OCI-LY7 (cell line): ENCODE data around the gene SSU72. TPM values are rescaled to one million over a fixed set of nuclear protein-coding genes. Genes with fewer than 3 reads are reported as not detected.

ENCODE experiments used
- BruUV-seq: library from RNA; stranded (reverse); fragments of 400-500 nt; replicated peaks from 2 replicates; lab custom pipeline; 2021; lab: Mats Ljungman, UMichigan
- CTCF ChIA-PET: fragments of 300-600 bp; sonication (Branson Sonifier 250); formaldehyde crosslinking; loops from one replicate; lab custom pipeline; 2022; ENCODE audit warnings: antibody characterized with exemption; ENCODE audit not compliant: unreplicated experiment; lab: Charles Lee
- POLR2A ChIA-PET: fragments of 300-600 bp; sonication (Branson Sonifier 250); formaldehyde crosslinking; loops from one replicate; lab custom pipeline; 2022; ENCODE audit warnings: antibody characterized with exemption; lab: Charles Lee
- DNase-seq: peaks from one replicate; pipeline ENCODE4 v3.0.0-alpha.2; 2015; ENCODE audit warnings: low spot score
- H2AFZ ChIP-seq: fragments of 200-600 bp; sonication (generic), shearing (Covaris generic); 2 replicates; pipeline ENCODE4 v1.6.1; 2014; ENCODE audit warnings: mild to moderate bottlenecking, antibody characterized with exemption, low read length, moderate library complexity
- H3K27ac ChIP-seq: fragments of 200-600 bp; sonication (generic); 2 replicates; pipeline ENCODE4 v1.5.1; 2014; ENCODE audit warnings: mixed run types, low read depth, mild to moderate bottlenecking, moderate library complexity, low read length, inconsistent platforms; ENCODE audit not compliant: poor library complexity, severe bottlenecking
- H3K36me3 ChIP-seq: fragments of 200-600 bp; sonication (generic); 2 replicates; pipeline ENCODE4 v1.6.1; 2014; ENCODE audit warnings: mild to moderate bottlenecking, antibody characterized with exemption, low read length, moderate library complexity, mixed read lengths; ENCODE audit not compliant: insufficient read depth
- H3K4me1 ChIP-seq: fragments of 200-600 bp; sonication (generic); 2 replicates; pipeline ENCODE4 v1.5.1; 2014; ENCODE audit warnings: mild to moderate bottlenecking, low read length; ENCODE audit not compliant: insufficient read depth, poor library complexity, severe bottlenecking
- H3K4me2 ChIP-seq: fragments of 200-600 bp; sonication (generic); 2 replicates; pipeline ENCODE4 v1.6.1; 2014; ENCODE audit warnings: mild to moderate bottlenecking, low read length
- H3K4me3 ChIP-seq: fragments of 200-600 bp; sonication (generic); 2 replicates; pipeline ENCODE4 v1.5.1; 2014; ENCODE audit warnings: mild to moderate bottlenecking, low read depth, low read length; ENCODE audit not compliant: poor library complexity, severe bottlenecking
- H3K79me2 ChIP-seq: fragments of 200-600 bp; sonication (generic); 2 replicates; pipeline ENCODE4 v1.6.1; 2016; ENCODE audit warnings: low read depth, mild to moderate bottlenecking, low read length, moderate library complexity, mixed read lengths; ENCODE audit not compliant: insufficient read depth
- H3K9me2 ChIP-seq: fragments of 200-600 bp; sonication (generic); 2 replicates; pipeline ENCODE4 v1.6.1; 2016; ENCODE audit warnings: mild to moderate bottlenecking, low read length, mixed read lengths; ENCODE audit not compliant: insufficient read depth
- H3K9me3 ChIP-seq: fragments of 200-600 bp; sonication (generic); 2 replicates; pipeline ENCODE4 v1.6.1; 2014; ENCODE audit warnings: mild to moderate bottlenecking, mixed run types, low read length, mixed read lengths
- H4K20me1 ChIP-seq: fragments of 200-600 bp; sonication (generic); 2 replicates; pipeline ENCODE4 v1.6.1; 2014; ENCODE audit warnings: mild to moderate bottlenecking, antibody characterized with exemption, low read length, moderate library complexity, mixed read lengths; ENCODE audit not compliant: insufficient read depth
- EZH2phosphoT487 ChIP-seq: fragments of 200-600 bp; sonication (generic); IDR thresholded peaks from 2 replicates; pipeline ENCODE4 v1.6.1; 2018; ENCODE audit warnings: low read depth, borderline replicate concordance, mild to moderate bottlenecking, mixed run types, antibody characterized with exemption, low read length, moderate library complexity, mixed read lengths
- intact Hi-C: fragments of 100-400 bp; cut with micrococcal nuclease; formaldehyde crosslinking; loops from one replicate; pipeline ENCODE4 v1.10.0; 2022; ENCODE audit not compliant: unreplicated experiment
- total RNA-seq, 2 experiments: library from RNA; depleted of rRNA in 1 of 2; stranded (reverse); fragments of >200 nt in 1 of 2; shearing (Covaris generic) in 1 of 2; gene quantifications; 2 replicates each; pipeline ENCODE4 v1.2.3, GENCODE V29; 2014 to 2022
- TF ChIP-seq, protein P1 (sequence below): fragments of 200-600 bp; sonication (generic); conservative IDR thresholded peaks from 2 replicates; pipeline ENCODE4 v1.5.1; 2014; ENCODE audit warnings: mild to moderate bottlenecking, antibody characterized with exemption, low read length, moderate library complexity, mixed read lengths

The SSU72 gene
- total RNA-seq, 2 experiments from 2014 or later = 97.7 to 149 TPM

DNA sequence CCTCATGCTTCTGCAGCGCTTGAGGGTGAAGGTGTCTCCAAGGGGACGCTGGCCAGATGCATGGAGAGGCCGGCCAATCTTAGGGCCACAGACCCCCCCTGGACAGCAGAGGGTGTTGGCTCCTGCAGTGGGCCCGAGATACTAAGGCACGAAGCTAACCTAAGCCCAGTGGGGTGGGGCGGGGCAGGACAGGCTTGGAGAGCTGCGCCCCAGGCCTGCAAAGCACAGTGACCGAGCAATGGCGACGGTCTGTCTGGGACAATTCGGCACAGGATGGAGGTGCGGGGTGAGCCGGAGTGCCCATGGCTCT lies 24.0 kb upstream of the SSU72 start:
- TF ChIP-seq, protein P1, sequence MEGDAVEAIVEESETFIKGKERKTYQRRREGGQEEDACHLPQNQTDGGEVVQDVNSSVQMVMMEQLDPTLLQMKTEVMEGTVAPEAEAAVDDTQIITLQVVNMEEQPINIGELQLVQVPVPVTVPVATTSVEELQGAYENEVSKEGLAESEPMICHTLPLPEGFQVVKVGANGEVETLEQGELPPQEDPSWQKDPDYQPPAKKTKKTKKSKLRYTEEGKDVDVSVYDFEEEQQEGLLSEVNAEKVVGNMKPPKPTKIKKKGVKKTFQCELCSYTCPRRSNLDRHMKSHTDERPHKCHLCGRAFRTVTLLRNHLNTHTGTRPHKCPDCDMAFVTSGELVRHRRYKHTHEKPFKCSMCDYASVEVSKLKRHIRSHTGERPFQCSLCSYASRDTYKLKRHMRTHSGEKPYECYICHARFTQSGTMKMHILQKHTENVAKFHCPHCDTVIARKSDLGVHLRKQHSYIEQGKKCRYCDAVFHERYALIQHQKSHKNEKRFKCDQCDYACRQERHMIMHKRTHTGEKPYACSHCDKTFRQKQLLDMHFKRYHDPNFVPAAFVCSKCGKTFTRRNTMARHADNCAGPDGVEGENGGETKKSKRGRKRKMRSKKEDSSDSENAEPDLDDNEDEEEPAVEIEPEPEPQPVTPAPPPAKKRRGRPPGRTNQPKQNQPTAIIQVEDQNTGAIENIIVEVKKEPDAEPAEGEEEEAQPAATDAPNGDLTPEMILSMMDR = no peak
- no peak for TF ChIP-seq EZH2phosphoT487
- H2AFZ ChIP-seq = no peak overlapping the region
- ChIA-PET CTCF (no interaction called here), POLR2A (no interaction called here)
- H3K4me3 ChIP-seq = no peak overlapping the region
- H3K36me3 ChIP-seq = no peaks in the 10 kb centered on the region
- H3K27ac ChIP-seq = no peak overlapping the region
- H3K9me3 ChIP-seq = no peaks in the 10 kb centered on the region
- H3K4me1 ChIP-seq = peaks cover 8% of the 10 kb centered on the region
- intact Hi-C loops = no loop called here
- H3K79me2 ChIP-seq = no peaks in the 10 kb centered on the region
- BruUV-seq = no TSS peak
- no peaks in the 10 kb centered on the region for H4K20me1 ChIP-seq
- no peaks in the 10 kb centered on the region for H3K9me2 ChIP-seq
- H3K4me2 ChIP-seq = no peak overlapping the region
- DNase-seq = no peak

GRCh38 chr1:1598051-1598719 lies 23.5 kb upstream of the SSU72 start:
- H3K4me3 ChIP-seq = no peak overlapping the region
- H4K20me1 ChIP-seq = no peaks in the 10 kb centered on the region
- no TSS peak for BruUV-seq
- DNase-seq = no peak
- H3K4me2 ChIP-seq = no peak overlapping the region
- peaks cover 8% of the 10 kb centered on the region for H3K4me1 ChIP-seq
- H3K36me3 ChIP-seq = no peaks in the 10 kb centered on the region
- H3K79me2 ChIP-seq = no peaks in the 10 kb centered on the region
- CTCF ChIA-PET = no interaction called here
- H3K27ac ChIP-seq = no peak overlapping the region
- no peaks in the 10 kb centered on the region for H3K9me3 ChIP-seq
- POLR2A ChIA-PET = no interaction called here
- intact Hi-C loops = no loop called here
- H3K9me2 ChIP-seq = no peaks in the 10 kb centered on the region
- TF ChIP-seq, protein P1 = no peak
- TF ChIP-seq EZH2phosphoT487 = no peak
- no peak overlapping the region for H2AFZ ChIP-seq

DNA sequence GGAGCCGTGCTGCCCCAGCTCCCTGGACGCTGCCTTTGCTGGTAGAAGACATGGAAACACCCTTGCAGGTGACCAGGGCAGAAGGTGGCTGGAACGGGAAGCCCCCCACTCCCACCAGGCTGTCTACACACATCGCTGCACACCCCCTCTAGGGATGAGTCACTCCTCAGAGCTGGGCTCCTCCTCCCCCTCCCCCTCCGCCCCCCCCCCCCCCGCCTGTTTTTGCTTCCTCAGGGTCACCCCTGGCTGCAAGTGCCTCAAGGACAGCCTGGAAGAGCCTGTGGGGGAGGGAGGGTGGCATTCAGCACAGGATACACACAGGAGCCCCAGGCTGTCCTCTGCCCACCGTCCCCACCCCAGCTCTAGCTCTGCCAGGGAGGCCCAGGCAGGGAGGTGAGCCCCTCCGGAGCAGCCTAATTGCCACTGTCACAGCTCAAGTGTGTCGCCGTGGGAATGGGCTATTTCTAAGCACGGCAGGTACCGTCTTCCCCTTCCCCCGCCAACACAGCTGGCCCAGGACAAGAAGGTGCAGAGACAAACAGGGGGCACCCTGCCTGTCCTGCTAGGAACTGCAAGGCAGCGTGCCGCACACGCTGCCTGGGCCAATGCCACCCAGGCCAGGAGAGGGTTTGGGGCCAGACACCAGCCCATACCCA lies 22.7 kb upstream of the SSU72 start:
- Histone ChIP-seq H3K4me2 (no peak overlapping the region), H3K36me3 (no peaks in the 10 kb centered on the region), H3K4me3 (no peak overlapping the region), H3K9me2 (no peaks in the 10 kb centered on the region), H4K20me1 (no peaks in the 10 kb centered on the region), H2AFZ (no peak overlapping the region), H3K27ac (no peak overlapping the region), H3K4me1 (peaks cover 2% of the 10 kb centered on the region), H3K9me3 (no peaks in the 10 kb centered on the region), H3K79me2 (no peaks in the 10 kb centered on the region)
- POLR2A ChIA-PET = no interaction called here
- BruUV-seq = no TSS peak
- no peak for TF ChIP-seq EZH2phosphoT487
- TF ChIP-seq, protein P1 = peak; percentile 43
- DNase-seq = peak; percentile 43
- intact Hi-C loops = no loop called here
- CTCF ChIA-PET = no interaction called here
